GM19452 (cell line): Measurements from ENCODE around the gene TTC16.
"Not testable (repeated sequence)": the region's sequence is repeated elsewhere in the genome, so short reads cannot be mapped to it uniquely, and the experiment has no call there.

ENCODE experiments used
- ATAC-seq: cut with Tn5 transposase; IDR thresholded peaks from one replicate; pipeline ENCODE4 v1.9.1; 2021; ENCODE audit not compliant: unreplicated experiment

Gene TTC16

DNA sequence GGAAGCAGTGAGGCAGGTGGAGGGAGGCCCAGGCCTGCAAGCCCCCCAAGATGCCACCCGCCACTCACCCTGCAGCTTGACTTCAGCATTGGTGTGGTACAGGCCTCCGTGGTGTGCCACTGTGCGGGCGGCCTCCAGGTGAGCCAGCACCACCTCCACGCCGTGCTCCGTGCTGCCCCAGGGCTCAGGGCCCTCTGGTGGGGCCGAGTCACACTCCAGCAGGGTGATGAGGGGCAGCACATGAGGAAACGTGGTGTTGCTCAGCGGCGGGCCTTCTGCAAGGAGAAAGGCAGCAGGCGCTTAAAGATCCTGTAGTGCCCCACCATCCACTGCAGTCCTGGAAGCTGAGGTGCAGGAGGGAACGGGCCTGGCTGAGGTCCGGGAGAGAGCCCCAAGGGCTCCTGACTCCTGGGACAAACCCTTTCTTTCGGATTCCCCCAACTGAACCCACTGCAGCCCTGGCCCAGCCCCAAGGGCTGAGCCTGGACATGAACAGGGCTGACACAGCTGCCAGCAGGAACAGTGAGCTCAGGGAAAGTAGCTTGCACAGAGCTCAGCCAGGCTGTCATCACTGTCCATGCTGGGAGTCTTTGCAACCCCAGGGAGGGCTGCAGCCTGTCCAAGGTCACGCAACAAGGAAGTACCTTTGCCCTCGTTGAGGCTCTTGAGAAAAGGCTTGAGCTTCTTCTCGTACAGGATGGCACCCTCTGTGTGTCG, 23.9 kb downstream of the TTC16 start:
- no peak for ATAC-seq

DNA sequence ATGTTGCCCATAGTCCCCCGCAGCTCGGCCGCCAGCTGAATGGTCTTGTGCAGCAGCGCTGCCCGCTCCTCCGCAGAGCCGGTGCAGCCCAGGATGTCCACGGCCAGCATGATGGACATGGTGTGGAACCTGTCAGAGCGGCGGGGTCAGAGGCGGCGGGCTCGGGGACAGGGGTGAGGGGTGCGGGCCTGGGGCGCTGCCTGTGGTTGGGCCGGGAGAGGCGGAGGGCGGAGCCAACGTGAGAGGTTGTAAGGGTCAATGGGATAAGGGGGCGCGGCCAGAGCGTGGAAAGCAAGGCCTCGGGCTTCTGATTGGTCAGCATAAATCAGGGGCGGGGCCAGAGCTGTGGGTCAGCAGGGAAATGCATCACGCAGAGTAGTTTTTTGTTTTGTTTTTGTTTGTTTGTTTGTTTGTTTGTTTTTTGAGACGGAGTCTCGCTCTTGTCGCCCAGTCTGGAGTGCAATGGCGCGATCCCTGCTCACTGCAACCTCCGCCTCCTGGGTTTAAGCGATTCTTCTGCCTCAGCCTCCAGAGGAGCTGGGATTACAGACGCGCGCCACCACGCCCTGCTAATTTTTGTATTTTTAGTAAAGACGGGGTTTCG, 26.1 kb downstream of the TTC16 start:
- ATAC-seq: no peak

DNA sequence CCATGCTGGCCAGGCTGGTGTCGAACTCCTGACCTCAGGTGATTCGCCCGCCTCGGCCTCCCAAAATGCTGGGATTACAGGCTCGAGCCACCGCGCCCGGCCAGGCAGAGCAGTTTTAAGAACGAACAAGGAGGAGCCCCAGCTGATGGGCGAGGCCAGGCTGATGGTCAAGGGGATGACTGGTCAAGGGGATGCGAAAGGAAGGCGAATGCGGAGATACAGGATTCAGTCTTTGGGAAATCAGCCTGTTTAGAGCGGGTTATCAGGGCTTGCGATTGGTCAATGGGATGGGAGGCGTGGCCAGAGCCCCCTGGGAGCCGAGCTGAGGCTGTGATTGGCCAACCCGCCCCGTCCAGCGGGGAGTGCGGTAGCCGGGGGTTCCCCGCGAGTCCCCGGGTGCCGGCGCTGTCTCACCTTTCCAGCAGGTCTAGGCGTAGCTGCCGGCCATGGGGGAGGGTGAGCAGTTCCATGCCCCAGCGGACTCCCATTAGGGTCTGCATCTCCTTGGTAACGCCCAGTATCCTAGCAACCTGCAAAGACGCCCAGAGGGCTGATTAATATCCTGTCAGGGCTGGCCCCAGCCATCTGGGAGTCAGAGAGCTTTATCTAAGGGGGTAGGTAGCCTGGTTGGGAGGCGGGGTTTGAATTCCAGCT, 26.7 kb downstream of the TTC16 start:
- no peak for ATAC-seq

DNA sequence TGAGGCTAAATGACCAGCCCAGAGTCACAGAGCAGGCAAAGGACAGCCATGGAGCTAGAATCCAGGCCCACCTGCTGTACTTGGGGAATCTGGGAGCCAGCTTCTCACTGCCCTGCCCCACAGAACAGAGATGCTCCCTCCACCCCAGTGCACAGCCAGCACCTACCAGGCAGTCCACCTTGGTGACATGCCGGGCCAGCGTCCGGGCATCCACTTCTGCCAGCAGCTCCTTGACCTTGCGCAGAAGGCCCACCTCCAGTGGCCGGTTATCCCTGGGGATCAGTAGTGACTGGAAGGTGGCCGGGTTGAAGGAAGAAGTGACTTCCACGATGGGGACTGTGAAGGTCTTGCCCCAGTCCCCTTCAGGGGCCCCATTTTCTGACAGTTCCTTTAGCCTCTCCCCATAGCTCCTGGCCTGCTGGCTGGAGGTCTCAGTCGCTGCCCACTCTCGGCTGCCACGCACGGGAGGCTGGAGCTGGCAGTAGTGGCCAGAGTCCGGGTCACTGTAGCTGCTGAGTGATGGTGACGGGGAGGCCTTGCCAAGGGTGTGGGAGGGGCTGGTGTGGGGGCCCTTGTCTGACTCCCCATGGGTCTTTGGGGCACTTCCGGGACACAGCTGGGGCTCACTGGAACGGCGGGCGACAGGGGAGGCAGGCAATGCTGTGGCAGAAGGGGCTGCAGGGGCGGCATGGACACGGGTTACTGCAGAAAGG, 28.7 kb downstream of the TTC16 start:
- no peak for ATAC-seq

DNA sequence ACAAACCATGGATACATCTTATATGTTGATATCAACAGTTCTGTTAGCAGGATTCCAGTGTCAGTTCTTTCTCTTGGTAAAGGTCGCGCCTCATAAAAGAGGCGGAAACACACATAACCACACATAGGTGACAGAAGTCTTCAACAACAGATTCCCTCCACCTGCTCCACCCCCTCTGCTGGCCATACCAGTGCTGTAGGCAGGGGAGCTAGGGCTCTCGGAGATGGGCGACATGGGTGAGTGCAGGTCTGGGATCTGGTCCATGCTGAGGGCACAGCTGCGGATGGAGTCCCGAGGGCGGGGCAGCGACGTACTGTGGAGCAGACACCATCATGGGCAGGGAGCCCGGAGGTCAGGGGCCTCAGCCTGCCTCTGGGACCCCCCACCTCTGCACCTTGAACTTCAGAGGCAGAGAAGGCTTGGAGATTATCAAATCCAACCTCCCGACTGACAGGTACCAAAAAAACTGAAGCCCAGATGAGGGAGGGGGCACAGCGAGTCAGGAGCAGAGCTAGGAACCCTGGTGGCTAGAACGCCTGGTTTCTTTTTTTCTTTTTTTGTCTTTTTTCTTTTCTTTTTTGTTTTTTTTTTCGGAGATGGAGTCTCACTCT, 31.2 kb downstream of the TTC16 start:
- ATAC-seq: no peak

DNA sequence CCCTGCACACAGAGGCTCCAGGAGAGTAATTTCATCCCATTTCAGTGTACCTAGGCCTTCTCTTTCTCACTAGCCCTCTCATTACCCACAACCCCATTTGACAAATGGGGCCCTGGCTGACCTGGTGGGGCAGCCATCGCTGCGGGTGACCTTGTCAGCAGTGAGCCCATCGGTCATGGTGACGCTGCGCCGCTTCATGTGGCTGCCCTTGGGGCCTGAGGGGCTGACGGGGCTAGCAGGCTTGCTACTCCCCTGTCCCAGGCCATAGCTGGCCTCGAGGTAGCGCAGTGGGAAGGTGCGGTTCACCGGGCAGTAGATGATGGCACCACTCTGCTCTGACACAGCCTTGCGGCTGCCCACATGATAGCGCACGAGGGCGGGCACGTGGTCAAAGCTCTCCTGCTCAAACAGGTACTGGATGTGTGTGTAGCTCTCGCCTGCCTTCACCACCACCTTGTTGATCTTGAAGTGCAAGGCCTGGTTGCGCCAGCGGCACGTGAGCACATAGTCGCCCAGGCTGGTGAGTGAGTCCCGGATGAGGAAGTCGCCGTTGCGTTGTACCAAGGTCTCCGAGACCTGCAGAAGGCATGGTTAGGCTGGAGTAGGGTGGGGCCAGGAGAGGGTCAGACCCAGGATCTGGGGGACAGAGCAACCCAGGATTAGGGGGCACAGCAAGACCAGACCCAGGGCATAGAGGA, 33.4 kb downstream of the TTC16 start:
- ATAC-seq: no peak

DNA sequence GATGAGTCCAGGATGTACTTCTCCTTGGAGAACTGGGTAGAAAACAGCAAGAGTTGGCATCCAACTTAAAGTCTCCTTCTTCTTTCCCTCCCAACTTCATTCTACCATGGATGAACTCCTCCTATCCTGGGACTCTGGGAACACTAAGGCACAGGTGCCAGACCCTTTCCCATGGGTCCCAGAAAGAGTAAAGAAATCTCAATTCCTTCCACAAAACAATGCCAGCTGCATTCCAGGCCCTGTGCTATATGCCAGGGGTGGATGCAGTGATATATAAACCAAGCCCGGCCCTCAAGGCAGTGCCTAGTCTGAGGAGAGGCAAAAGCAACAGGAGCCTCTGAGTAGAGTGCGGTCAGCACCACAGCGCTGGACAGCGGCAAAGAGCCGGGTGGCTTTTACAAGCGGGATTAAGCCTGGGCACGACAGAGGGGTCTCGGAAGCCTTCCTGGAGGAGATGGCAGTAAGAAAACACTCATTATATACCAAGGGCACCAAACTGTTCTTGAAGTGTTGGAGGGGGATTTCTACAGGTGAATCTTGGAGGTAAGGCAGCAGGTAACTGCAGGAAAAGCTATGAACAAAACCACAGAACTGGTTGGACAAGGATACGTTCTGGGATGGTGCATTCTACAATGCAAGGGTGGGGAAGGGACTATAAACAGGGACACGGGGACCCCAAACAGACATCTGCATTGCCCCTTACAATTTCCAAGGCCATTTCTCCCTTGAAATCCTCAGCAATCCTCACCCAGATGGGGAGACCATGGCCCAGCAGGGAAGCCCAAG, 35.6 kb downstream of the TTC16 start:
- ATAC-seq: no peak

DNA sequence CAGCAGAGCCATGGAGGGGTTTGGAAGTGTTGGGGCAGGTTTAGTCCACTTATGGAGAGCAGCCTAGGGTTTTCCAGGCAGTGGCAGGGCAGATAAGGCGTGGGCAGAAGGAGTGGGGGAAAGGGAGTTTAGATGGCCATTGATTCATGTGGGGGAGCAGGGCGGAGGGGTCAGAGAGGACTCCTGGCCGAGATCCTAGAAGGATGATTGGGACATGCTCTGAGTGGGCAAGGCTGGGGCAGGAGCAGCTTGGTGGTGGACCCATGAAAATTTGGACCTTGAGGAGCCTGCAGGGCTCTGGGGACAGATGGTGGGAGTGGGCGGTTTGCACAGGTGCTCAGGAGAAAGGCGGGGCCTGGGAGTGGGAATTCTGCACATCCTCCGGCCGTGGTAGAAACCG, 37.3 kb downstream of the TTC16 start:
- no peak for ATAC-seq

DNA sequence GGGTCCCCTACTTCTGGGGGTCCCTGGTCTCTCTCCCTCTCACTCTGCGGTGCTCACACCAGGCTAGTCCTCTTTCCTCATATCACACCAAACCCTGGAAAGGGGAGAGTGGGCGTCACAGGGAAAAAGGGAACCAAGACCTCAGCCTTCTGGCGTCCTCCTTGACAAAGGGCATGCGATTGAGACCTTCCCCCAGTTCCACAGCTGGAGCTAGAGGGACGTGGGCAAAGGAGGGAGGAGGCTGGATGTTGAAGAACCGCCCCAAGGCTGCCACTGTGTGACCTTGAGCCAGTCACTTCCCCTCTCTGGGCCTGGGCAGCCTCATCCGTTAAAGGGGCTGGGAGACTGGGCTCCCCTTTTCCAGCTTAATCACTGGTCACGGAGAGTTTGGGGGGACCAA, 37.7 kb downstream of the TTC16 start:
- no peak for ATAC-seq

DNA sequence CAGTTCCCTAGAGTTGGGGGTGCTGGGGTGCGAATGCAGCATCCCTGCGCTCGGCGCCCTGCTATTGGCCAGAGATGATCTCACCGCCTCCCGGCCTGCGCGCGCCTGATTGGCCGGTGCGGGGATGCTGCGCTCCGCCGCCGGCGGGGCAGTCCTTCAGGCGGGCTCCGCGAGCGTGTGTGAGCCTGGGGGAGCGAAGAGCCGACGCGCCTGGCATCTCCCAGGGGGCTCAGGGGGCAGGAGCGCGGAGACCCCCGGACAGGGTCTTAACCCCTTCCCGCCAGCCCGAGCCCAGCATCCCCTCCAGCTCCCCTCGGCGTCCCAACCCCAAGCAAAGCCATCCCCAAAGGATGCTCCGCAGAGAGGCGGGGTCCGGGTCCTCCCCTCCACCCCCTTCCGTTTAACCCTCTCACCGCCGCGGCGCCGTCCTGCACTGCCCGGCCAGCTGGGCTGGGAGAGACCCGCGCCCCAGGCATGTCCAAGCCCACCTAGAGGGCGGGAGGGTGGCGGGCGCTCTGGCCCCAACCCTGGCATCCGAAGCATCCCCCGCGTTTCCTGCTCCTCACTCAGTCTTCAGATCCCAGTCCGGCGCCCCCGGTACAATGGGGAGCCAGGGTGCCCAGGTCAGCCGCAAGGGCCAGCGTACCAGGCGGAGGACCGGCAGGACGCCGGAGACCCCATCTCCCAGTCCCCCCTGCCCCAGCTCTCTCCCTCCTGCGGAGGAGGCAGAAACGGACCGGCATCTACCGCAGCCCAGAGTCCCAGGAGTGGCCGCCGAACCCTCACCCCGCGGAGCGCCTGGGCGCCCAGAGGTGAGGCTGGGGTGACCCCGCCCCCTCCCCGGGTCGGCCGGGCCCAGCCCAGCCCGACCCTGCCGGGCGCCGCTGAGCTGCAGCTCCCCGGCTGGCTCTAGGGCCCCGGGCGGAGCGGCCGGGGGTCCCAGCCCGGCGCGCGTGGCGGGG, 38.5 kb downstream of the TTC16 start:
- ATAC-seq: no peak

DNA sequence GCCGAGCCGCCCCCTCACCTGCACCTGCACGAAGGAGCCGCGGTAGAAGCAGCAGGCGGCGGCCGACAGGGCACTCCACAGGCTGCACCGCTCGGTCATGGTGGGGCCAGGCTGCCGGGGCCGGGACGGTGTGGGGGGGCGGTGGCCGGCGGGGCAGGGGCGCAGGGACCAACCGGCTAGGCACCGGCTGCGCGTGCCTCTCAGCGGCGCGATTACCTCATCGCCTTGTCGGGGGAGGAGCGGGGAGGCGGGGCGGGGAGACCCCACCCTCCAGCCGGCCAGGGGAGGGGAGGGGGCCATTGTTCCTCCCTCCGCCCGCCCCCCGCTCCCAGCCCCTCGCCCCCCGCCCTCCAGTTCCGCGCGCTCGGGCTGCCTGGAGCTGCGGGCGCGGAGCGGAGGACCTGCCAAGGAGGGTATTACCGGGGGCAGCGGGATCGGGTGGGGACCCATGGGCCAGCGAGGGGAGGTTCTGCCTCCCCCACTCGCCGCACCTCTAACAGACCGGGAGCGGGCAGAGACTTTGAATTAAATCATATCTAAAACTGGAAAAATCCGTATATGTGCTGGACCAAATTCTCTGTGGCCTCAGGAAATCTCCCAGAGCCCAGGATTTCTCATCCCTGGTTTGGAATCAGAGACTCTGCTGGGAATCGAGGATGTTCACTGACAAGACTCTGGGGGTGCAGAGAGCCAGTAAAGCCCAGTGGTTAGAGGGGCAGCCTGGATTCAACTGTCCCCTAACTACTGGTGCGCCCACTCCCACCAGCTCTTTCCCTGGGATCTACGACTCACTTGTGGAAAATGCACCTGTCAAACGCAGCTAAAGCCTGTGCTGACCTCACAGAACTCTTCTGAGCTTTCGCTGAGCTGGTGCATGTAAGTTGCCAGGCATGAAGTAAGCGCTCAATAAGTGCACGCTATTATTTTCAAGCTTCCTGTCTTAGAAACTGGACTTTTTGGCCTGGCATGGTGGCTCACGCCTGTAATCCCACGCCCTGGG, 39.5 kb downstream of the TTC16 start:
- ATAC-seq: no peak

DNA sequence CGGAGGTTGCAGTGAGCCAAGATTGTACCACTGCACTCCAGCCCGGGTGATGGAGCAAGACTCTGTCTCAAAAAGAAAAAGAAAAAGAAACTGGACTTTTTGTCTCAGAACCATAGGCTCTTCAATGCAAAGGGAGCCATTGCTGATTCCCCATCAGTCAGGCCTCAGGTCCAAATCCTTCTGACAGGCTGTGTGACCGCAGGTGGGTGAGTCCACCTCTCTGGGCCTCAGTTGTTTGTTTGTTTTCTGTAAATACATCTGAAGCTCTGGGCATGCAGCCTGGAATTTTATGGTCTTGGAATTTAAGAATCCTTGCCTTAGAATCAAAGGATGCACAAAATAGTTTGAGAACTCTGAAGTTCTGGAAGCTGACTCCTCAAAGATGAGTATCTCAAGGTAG, 40.4 kb downstream of the TTC16 start:
- no peak for ATAC-seq

DNA sequence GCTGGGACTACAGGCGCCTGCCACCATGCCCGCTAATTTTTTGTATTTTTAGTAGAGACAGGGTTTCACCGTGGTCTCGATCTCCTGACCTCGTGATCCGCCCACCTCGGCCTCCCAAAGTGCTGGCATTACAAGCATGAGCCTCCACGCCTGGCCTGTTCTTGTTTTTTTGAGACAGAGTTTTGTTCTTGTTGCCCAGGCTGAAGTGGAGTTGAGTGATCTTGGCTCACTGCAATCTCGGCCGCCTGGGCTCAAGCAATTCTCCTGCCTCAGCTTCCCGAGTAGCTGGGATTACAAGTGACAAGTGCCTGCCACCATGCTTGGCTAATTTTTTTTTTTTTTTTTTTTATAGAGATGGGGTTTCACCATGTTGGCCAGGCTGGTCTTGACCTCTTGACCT, 40.9 kb downstream of the TTC16 start:
- ATAC-seq: not testable (repeated sequence)

DNA sequence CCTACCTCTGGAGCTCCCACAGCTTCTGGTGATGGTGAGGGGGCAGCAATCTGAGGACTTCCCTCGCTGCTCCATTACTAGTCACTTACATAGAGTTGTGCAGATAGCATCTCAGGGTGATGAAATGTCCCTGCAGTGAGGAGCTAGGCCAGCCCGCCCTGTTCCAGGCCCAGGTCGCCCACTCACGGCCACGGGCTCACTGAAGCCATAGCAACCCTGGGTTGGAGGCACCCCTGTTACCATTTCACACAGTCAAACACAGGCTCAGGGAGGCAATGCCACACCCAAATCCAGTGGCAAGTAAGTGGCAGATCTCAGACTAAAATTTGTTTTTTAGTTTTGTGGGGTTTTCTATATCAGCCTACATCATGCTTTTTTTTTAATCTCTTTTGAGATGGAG, 43.0 kb downstream of the TTC16 start:
- ATAC-seq: no peak

DNA sequence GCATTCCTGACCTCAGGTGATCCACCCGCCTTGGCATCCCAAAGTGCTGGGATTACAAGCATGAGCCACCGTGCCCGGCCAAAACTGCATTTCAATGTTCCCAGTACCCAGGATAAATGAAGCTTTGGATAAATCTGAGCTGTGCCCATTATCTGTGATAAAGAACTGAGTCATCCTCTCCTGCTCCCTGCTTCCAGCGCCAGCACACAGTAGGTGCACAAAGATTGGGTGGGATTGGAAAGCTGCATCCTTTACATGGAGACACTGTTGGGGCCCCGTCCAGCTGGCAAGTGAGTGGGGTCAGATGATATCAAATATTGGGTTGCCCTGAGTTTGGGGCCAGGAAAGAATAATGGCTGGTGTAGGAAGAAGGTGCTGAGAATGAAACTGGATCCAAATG, 45.2 kb downstream of the TTC16 start:
- no peak for ATAC-seq

DNA sequence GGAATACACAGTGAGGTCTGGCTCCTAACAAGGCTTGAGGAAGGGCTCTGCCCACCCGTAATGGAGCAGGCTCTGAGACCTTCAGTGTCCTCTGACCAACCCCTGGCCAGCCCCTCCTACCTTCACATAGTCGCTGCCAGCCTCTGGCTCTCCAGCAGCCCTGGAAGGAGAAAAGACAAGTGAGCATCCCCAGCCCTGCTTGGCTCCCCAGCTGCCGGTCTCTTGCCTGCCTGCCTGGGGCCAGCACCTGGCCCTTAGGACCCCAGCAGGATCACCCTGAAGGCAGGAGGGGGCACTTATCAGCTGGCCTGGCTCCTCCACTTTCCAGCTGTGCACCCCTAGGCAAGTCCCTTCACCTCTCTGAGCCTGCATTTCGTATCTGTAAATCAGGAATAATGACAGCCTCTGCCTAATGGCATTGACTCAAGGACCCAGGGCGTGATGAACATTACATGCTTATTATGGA, 45.6 kb downstream of the TTC16 start:
- no peak for ATAC-seq

DNA sequence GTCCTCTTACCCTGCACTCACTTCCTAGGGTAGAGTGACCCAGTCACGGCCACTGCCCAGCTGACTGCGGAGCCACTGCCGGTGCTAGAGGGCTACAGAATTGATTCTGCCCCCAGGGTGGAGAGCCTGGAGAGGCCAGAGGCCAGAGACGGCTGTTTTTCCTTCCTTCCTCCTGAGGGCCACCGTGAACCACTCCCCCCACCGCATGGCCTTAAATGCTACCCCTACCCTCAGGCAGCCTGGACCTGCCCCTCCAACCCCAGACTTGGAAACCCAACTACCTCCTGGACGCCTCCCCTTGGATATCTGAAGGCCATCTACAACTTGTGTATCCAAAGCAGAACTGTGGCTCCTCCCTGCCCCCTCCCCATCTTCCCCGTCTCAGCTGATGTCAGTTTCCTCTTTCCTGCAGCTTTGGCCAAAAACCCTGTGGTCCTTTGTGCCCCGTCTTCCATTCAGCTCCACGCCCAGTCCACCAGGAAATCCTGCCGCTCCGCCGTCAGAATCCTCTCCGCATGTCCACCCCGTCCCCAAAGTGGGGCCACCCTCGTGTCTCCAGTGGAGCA, 46.3 kb downstream of the TTC16 start:
- ATAC-seq: no peak
